Amniotic epithelial cell (primary cell): ENCODE measurements around the gene MYPN.
A peak's percentile ranks its signal among the peaks of the same experiment; 100 is the strongest.

Source experiments
- DNase-seq: peaks from one replicate; pipeline ENCODE4 v3.0.0-alpha.2; 2010; ENCODE audit warnings: low read depth

MYPN gene

GRCh38 chr10:68095153-68095552, 14.1 kb upstream of the MYPN start:
- no peak for DNase-seq

DNA sequence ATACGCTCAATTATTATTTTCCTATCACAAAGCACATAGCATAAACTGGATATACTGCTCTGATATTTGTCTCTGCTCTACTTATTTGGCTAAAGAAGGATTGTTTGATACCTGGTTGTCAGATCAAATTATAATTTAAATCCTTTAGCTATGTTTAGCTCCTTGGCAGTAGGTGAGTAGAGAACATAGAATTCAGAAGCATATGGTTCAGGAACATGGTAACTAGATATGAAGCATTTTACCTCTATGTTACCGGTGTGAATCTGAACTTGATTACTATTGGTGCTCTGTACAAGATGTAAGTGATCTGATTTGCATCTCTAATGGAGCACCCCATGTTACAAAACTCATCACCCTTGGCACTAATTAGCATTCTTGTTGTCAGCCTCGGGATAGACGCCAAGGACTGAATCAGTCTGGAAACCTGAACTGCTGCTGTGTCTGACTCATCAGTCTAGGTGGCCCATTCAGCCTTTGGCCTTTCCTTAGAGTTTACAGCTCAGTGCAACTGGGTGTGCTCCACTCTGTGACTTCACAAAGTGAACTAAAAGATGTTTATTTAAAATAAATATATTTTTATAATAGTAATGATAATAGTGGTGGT, 12.3 kb upstream of the MYPN start:
- peak; percentile 87 for DNase-seq

- DNase-seq = peak; percentile 75
These were observed 9.6 kb upstream of the MYPN start for GRCh38 chr10:68099736-68100135.

GRCh38 chr10:68101066-68101465, 8.2 kb upstream of the MYPN start:
- no peak for DNase-seq

DNA sequence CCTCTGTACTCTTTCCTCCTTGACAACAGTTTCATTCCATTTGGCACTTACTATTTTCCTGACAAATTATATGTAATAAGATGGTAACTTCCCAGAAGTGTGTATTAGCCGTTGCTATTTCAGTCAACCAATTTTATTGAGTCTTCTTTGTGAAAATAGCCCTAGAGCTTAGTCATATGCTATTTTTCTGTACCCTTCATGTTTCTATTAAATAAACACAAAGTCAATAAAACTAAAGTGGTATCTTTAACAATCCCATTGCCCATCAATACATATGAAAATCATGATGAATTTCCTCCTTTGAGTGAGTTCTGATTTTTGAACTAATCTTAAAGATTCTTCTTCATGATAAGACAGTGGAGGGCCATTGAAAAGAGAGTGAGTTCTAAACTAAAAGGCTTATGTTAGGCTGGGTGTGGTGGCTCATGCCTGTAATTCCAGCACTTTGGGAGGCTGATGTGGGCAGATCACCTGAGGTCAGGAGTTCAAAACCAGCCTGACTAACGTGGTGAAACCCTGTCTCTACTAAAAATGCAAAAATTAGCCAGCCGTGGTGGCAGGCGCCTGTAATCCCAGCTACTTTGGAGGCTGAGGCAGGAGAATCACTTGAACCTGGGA, 5.9 kb upstream of the MYPN start:
- no peak for DNase-seq

DNA sequence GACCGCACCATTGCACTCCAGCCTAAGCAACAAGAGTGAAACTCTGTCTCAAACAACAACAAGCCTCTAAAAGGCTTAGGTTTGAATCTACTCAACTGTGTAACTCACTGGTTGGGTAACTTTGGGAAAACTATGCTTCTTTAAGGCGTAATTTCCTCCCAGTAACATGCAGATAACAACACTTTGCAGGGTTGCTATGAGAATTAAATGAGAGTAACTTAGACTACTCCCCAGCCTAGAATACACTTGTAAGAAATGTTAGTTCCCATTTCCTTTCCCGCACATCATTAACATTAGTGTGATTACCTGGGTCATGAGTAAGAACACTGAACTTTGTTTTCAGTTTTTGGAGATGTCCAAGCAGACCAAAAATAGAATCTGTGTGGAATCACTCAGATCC, 5.4 kb upstream of the MYPN start:
- no peak for DNase-seq

DNA sequence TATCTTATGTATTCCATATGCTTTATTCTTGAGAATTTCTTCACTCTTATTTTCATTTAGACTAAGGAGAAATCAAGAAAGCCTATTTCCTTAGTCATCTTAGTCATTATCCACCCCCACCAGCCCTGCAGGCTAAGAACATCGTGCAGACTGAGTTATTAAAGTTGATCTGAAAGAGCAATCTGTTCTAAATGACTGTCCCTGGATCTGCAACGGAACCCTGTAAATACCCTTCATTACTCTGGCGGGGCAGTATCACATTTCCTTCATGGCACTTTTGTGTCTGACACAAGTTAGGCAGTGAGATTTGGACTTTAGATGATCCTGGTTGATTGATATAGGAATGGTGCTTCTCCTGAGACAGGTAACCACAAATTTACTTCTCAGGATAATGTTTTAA, 3.5 kb upstream of the MYPN start:
- DNase-seq = peak; percentile 59

- DNase-seq = peak; percentile 92
These were observed 2.6 kb upstream of the MYPN start for GRCh38 chr10:68106656-68107055.

GRCh38 chr10:68107651-68108050, 1.6 kb upstream of the MYPN start:
- DNase-seq = no peak

DNA sequence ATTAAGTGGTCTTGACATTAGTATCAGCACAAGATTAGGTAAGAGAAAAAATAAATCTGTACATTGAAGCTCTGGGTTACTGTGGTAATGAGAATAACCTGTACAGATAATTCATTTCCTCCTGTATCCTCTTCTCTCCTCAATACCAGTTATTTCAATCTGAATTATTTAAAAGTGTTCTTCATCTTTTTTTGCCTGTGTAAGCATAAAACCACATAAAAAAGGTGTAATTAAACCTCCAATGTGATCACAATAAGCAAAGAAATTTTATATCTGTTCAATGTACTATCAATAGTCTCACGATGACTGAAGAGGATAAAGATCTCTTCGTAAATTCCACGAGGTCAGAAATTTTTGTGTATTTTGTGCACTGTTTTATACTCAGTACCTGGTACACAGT, 1.2 kb upstream of the MYPN start:
- DNase-seq = no peak

GRCh38 chr10:68108653-68109052, 635 bp upstream of the MYPN start:
- DNase-seq = no peak

- DNase-seq = peak; percentile 27
These were observed 739 bp downstream of the MYPN start for GRCh38 chr10:68110027-68110426.

- DNase-seq = no peak
These were observed 2.3 kb downstream of the MYPN start for GRCh38 chr10:68111584-68111983.

DNA sequence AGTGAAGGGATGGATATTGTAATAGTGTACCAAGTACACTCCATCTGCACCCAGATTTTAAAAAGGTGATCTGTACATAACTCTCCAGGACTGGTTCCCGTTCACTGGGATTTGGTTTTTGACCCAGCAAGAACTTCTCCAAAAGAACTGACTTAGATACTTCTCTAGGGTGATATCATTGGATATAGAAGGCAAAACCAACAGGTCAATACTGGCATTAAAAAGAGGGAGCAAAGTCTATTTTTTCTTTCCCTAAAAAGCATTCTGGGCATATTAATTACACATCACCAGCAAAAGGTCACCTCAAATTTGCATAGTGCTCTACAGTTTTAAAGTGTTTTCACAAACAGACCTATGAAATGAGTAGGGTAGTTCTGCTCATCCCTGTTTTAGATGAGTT, 3.5 kb downstream of the MYPN start:
- DNase-seq = no peak

GRCh38 chr10:68118657-68119056, 9.4 kb downstream of the MYPN start:
- DNase-seq = no peak

- no peak for DNase-seq
These were observed 11.9 kb downstream of the MYPN start for GRCh38 chr10:68121020-68121743.

GRCh38 chr10:68121852-68122251, 12.6 kb downstream of the MYPN start:
- DNase-seq = peak; percentile 50

GRCh38 chr10:68124718-68125117, 15.4 kb downstream of the MYPN start:
- no peak for DNase-seq

DNA sequence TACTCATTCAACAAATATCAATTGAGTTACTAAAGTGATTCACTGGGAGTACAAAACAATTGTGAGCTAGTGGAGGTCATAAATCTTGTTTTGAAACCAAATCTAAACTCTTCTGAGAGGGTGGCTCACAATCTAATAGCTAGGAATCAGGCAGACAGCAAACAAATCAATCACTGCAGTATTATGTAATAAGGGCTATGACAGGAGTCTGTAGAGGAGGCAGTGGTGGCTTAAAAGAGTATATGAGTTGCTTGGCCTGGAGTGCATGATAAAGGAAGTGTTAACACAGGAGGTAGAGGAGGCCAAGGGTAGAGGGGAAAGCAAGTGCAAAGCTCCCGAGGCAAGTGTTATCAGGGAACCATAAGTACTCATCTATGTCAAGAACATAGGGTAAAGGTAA, 16.5 kb downstream of the MYPN start:
- peak; percentile 62 for DNase-seq

DNA sequence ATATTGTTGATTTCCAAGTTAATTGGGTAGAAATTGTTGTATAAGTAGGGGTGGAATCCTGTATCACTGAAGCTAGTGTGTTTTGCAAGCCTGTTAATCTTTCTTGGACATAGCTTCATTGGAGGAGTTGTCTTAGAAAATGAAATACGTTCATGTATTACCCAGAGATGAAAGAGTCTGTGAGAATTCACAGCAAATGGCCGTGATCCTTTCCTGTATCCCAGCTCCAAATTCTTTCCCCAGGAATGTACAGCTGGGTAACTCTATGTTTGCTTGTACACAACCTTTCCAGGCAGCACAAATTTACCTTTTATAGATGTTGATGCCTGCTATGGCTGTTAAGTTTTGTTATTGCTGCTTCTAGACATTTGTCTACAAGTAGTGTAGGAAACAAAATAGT, 18.7 kb downstream of the MYPN start:
- DNase-seq = peak; percentile 58

DNA sequence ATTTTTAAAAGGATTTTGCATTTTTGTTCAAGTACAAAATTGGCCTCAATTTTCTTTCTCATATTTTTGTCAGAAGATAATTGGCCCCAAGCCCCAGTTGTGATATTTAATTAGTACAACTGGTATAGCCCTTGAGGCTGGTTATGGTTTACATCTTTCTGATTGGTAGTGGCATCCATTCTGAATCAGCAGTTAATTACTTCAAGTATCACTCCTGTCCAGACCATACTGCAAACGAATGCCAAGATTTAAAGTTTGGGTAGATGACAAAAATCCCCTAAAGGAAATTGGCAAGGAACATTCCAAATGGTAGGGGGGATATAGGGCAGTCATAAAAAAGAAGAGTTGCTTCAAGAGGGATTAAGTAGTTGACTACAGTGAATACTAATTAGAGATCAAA, 23.1 kb downstream of the MYPN start:
- no peak for DNase-seq

- no peak for DNase-seq
These were observed 24.2 kb downstream of the MYPN start for GRCh38 chr10:68133523-68133922.

- DNase-seq = peak; percentile 12
These were observed 26.1 kb downstream of the MYPN start for GRCh38 chr10:68135362-68135761.
